ENCODE results near the gene PLD4.

DNA sequence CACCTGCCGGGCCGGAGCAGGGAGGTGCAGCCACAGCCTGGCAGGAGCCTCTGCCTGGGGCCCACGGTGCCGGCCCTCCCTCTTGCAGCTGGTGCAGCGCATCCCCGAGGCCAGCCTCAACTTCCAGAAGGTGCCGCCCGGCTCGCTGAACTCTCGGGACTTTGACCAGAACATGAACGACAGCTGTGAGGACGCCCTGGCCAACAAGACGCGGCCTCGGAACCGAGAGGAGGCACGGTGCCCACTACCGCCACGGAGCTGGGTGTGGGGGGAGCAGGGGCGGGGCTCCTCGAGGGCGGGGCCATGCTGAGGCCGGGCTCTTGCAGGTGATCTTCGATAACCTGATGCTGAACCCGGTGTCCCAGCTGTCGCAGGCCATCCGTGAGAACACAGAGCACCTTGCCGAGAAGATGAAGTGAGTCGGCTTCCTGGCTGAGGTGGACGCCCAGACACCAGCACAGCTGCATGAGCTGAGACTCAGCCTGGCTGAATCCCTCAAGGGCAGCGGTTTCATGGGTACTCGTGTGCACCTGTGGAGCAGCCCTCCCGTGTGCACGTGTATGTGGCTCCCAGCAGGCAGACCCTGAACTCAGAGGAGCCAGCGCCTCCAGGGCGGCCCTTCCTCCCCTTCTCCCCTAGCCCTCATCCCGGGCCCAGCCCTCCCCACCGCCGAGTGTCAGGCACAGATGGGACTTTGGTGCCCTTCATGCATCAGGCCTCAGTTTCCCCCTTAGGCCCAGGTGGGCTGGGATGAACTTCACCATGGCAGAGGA lies 31.1 kb upstream of the PLD4 start:
- TF ChIP-seq CSRNP3 (CRISPR knock-in tag; IDR thresholded peaks at IDR 0.05): no peak
- no peak for TF ChIP-seq BACH2 (CRISPR knock-in tag; IDR thresholded peaks at IDR 0.05; ENCODE audit: borderline replicate concordance)
- no peak for TF ChIP-seq ARNTL (CRISPR knock-in tag; IDR thresholded peaks at IDR 0.05; ENCODE audit: borderline replicate concordance, low read depth)
- TF ChIP-seq ZFP3 (CRISPR knock-in tag; IDR thresholded peaks at IDR 0.05): no peak
- TF ChIP-seq TCF4 (CRISPR knock-in tag; IDR thresholded peaks at IDR 0.05; ENCODE audit: borderline replicate concordance): no peak
- no peak for TF ChIP-seq PPARA (CRISPR knock-in tag; IDR thresholded peaks at IDR 0.05; ENCODE audit: borderline replicate concordance)
- no peak for TF ChIP-seq RARB (CRISPR knock-in tag; IDR thresholded peaks at IDR 0.05)
- TF ChIP-seq ZNF8 (CRISPR knock-in tag; IDR thresholded peaks at IDR 0.05): no peak
